ENCODE measurements around the gene LDHAL6A.
"Not testable (repeated sequence)": the region's sequence is repeated elsewhere in the genome, so short reads cannot be mapped to it uniquely, and the experiment has no call there.

Gene LDHAL6A

GRCh38 chr11:18455686-18456372 is at the start of gene LDHAL6A:
Gene LDHAL6A (plus strand): TSS chr11:18455856. CDS start chr11:18456681, 825 bp downstream.
- DNase-seq = peak; percentile 8

- DNase-seq = not testable (repeated sequence)
Observed at GRCh38 chr11:18407400-18407799, 48.3 kb upstream of the LDHAL6A start.

GRCh38 chr11:18408558-18409291 is 46.9 kb upstream of the LDHAL6A start:
- DNase-seq = peak; percentile 15

- no peak for DNase-seq
Observed at GRCh38 chr11:18416459-18416858, 39.2 kb upstream of the LDHAL6A start.

GRCh38 chr11:18419040-18419439 is 36.6 kb upstream of the LDHAL6A start:
- no peak for DNase-seq

GRCh38 chr11:18420067-18420466 is 35.6 kb upstream of the LDHAL6A start:
- no peak for DNase-seq

- no peak for DNase-seq
Observed at GRCh38 chr11:18427240-18427639, 28.4 kb upstream of the LDHAL6A start.

GRCh38 chr11:18429332-18429731 is 26.3 kb upstream of the LDHAL6A start:
- DNase-seq = no peak

GRCh38 chr11:18438691-18439090 is 17.0 kb upstream of the LDHAL6A start:
- DNase-seq = no peak

- no peak for DNase-seq
Observed at GRCh38 chr11:18449251-18449650, 6.4 kb upstream of the LDHAL6A start.

- no peak for DNase-seq
Observed at GRCh38 chr11:18452927-18453326, 2.7 kb upstream of the LDHAL6A start.

- DNase-seq = peak; percentile 10
Observed at GRCh38 chr11:18457450-18457849, 1.8 kb downstream of the LDHAL6A start.

GRCh38 chr11:18459634-18460033 is 4.0 kb downstream of the LDHAL6A start:
- DNase-seq = no peak

- DNase-seq = no peak
Observed at GRCh38 chr11:18461909-18462308, 6.3 kb downstream of the LDHAL6A start.

- no peak for DNase-seq
Observed at GRCh38 chr11:18463439-18463838, 7.8 kb downstream of the LDHAL6A start.

- DNase-seq = no peak
Observed at GRCh38 chr11:18466402-18466801, 10.7 kb downstream of the LDHAL6A start.

- no peak for DNase-seq
Observed at GRCh38 chr11:18468059-18468458, 12.4 kb downstream of the LDHAL6A start.

- DNase-seq = no peak
Observed at GRCh38 chr11:18468961-18469360, 13.3 kb downstream of the LDHAL6A start.

GRCh38 chr11:18471995-18472394 is 16.3 kb downstream of the LDHAL6A start:
- no peak for DNase-seq

GRCh38 chr11:18472587-18472986 is 16.9 kb downstream of the LDHAL6A start:
- no peak for DNase-seq

- DNase-seq = no peak
Observed at GRCh38 chr11:18479063-18479462, 23.4 kb downstream of the LDHAL6A start.

- no peak for DNase-seq
Observed at GRCh38 chr11:18485913-18486528, 30.4 kb downstream of the LDHAL6A start.

GRCh38 chr11:18490319-18490718 is 34.7 kb downstream of the LDHAL6A start:
- no peak for DNase-seq
